Upper lobe of left lung (tissue), 4 donors: ENCODE results near the gene TDRKH.

Experiments
- CTCF ChIP-seq, 6 experiments: fragments of 450-650 bp in 4 of 6; fragments of 200-600 bp in 2 of 6; sonication (generic) in 2 of 6; IDR thresholded peaks; one replicate each; pipeline ENCODE4 v1.5.1; 2016 to 2019; ENCODE audit warnings: antibody characterized with exemption in 6 of 6
- EP300 ChIP-seq, 4 donors: sonication (generic); formaldehyde crosslinking; IDR thresholded peaks; one replicate each; pipeline ENCODE4 v1.5.1; 2017; ENCODE audit warnings: antibody characterized with exemption in 4 of 4, control low read depth in 2 of 4
- POLR2A ChIP-seq, 4 donors: fragments of 450-650 bp; IDR thresholded peaks; one replicate each; pipeline ENCODE4 v1.5.1; 2016 to 2017; ENCODE audit warnings: antibody characterized with exemption in 4 of 4, mild to moderate bottlenecking in 2 of 4

- TF ChIP-seq CTCF (IDR thresholded peaks at IDR 0.05): no peak
- TF ChIP-seq POLR2A (IDR thresholded peaks at IDR 0.05): no peak
- no peak for TF ChIP-seq EP300 (IDR thresholded peaks at IDR 0.05)
Observed at GRCh38 chr1:151807766-151808165, 17.5 kb upstream of the TDRKH start.
